OCI-LY7 (cell line): ENCODE measurements around the gene ACSL3. TPM values are rescaled to one million over a fixed set of nuclear protein-coding genes. Genes with fewer than 3 reads are reported as not detected.
"Not testable (repeated sequence)": the region's sequence is repeated elsewhere in the genome, so short reads cannot be mapped to it uniquely, and the experiment has no call there.

Source experiments
- BruUV-seq: library from RNA; stranded (reverse); fragments of 400-500 nt; replicated peaks from 2 replicates; lab custom pipeline; 2021; lab: Mats Ljungman, UMichigan
- CTCF ChIA-PET: fragments of 300-600 bp; sonication (Branson Sonifier 250); formaldehyde crosslinking; loops from one replicate; lab custom pipeline; 2022; ENCODE audit warnings: antibody characterized with exemption; ENCODE audit not compliant: unreplicated experiment; lab: Charles Lee
- POLR2A ChIA-PET: fragments of 300-600 bp; sonication (Branson Sonifier 250); formaldehyde crosslinking; loops from one replicate; lab custom pipeline; 2022; ENCODE audit warnings: antibody characterized with exemption; lab: Charles Lee
- DNase-seq: peaks from one replicate; pipeline ENCODE4 v3.0.0-alpha.2; 2015; ENCODE audit warnings: low spot score
- H2AFZ ChIP-seq: fragments of 200-600 bp; sonication (generic), shearing (Covaris generic); 2 replicates; pipeline ENCODE4 v1.6.1; 2014; ENCODE audit warnings: mild to moderate bottlenecking, antibody characterized with exemption, low read length, moderate library complexity
- H3K27ac ChIP-seq: fragments of 200-600 bp; sonication (generic); 2 replicates; pipeline ENCODE4 v1.5.1; 2014; ENCODE audit warnings: mixed run types, low read depth, mild to moderate bottlenecking, moderate library complexity, low read length, inconsistent platforms; ENCODE audit not compliant: poor library complexity, severe bottlenecking
- H3K36me3 ChIP-seq: fragments of 200-600 bp; sonication (generic); 2 replicates; pipeline ENCODE4 v1.6.1; 2014; ENCODE audit warnings: mild to moderate bottlenecking, antibody characterized with exemption, low read length, moderate library complexity, mixed read lengths; ENCODE audit not compliant: insufficient read depth
- H3K4me1 ChIP-seq: fragments of 200-600 bp; sonication (generic); 2 replicates; pipeline ENCODE4 v1.5.1; 2014; ENCODE audit warnings: mild to moderate bottlenecking, low read length; ENCODE audit not compliant: insufficient read depth, poor library complexity, severe bottlenecking
- H3K4me2 ChIP-seq: fragments of 200-600 bp; sonication (generic); 2 replicates; pipeline ENCODE4 v1.6.1; 2014; ENCODE audit warnings: mild to moderate bottlenecking, low read length
- H3K4me3 ChIP-seq: fragments of 200-600 bp; sonication (generic); 2 replicates; pipeline ENCODE4 v1.5.1; 2014; ENCODE audit warnings: mild to moderate bottlenecking, low read depth, low read length; ENCODE audit not compliant: poor library complexity, severe bottlenecking
- H3K79me2 ChIP-seq: fragments of 200-600 bp; sonication (generic); 2 replicates; pipeline ENCODE4 v1.6.1; 2016; ENCODE audit warnings: low read depth, mild to moderate bottlenecking, low read length, moderate library complexity, mixed read lengths; ENCODE audit not compliant: insufficient read depth
- H3K9me2 ChIP-seq: fragments of 200-600 bp; sonication (generic); 2 replicates; pipeline ENCODE4 v1.6.1; 2016; ENCODE audit warnings: mild to moderate bottlenecking, low read length, mixed read lengths; ENCODE audit not compliant: insufficient read depth
- H3K9me3 ChIP-seq: fragments of 200-600 bp; sonication (generic); 2 replicates; pipeline ENCODE4 v1.6.1; 2014; ENCODE audit warnings: mild to moderate bottlenecking, mixed run types, low read length, mixed read lengths
- H4K20me1 ChIP-seq: fragments of 200-600 bp; sonication (generic); 2 replicates; pipeline ENCODE4 v1.6.1; 2014; ENCODE audit warnings: mild to moderate bottlenecking, antibody characterized with exemption, low read length, moderate library complexity, mixed read lengths; ENCODE audit not compliant: insufficient read depth
- CTCF ChIP-seq: fragments of 200-600 bp; sonication (generic); conservative IDR thresholded peaks from 2 replicates; pipeline ENCODE4 v1.5.1; 2014; ENCODE audit warnings: mild to moderate bottlenecking, antibody characterized with exemption, low read length, moderate library complexity, mixed read lengths
- EZH2phosphoT487 ChIP-seq: fragments of 200-600 bp; sonication (generic); IDR thresholded peaks from 2 replicates; pipeline ENCODE4 v1.6.1; 2018; ENCODE audit warnings: low read depth, borderline replicate concordance, mild to moderate bottlenecking, mixed run types, antibody characterized with exemption, low read length, moderate library complexity, mixed read lengths
- intact Hi-C: fragments of 100-400 bp; cut with micrococcal nuclease; formaldehyde crosslinking; loops from one replicate; pipeline ENCODE4 v1.10.0; 2022; ENCODE audit not compliant: unreplicated experiment
- total RNA-seq, 2 experiments: library from RNA; depleted of rRNA in 1 of 2; stranded (reverse); fragments of >200 nt in 1 of 2; shearing (Covaris generic) in 1 of 2; gene quantifications; 2 replicates each; pipeline ENCODE4 v1.2.3, GENCODE V29; 2014 to 2022

Gene ACSL3
- total RNA-seq, 2 experiments from 2014 or later = 62.6 to 83.2 TPM

GRCh38 chr2:222866358-222866960 is 5.6 kb downstream of the ACSL3 start:
- DNase-seq = no peak
- Histone ChIP-seq H3K4me2 (no peak overlapping the region), H3K36me3 (no peaks in the 10 kb centered on the region), H2AFZ (no peak overlapping the region), H4K20me1 (peaks cover 84% of the 10 kb centered on the region), H3K79me2 (peaks cover 97% of the 10 kb centered on the region), H3K4me1 (peaks cover 34% of the 10 kb centered on the region), H3K9me2 (no peaks in the 10 kb centered on the region), H3K9me3 (no peaks in the 10 kb centered on the region), H3K4me3 (no peak overlapping the region), H3K27ac (no peak overlapping the region)
- intact Hi-C loops = no loop called here
- POLR2A ChIA-PET = interaction anchor here (2.0 kb wide), 1 partner anchor 24 kb away, joined by 9 read pairs; no protein-coding TSS in a partner anchor
- no TSS peak for BruUV-seq
- CTCF ChIA-PET = interaction anchor here (0.5 kb wide), 1 partner anchor 59 kb away, joined by 3 read pairs; no protein-coding TSS in a partner anchor
- no peak for TF ChIP-seq EZH2phosphoT487
- no peak for TF ChIP-seq CTCF

GRCh38 chr2:222868560-222869251 is 7.9 kb downstream of the ACSL3 start:
- Histone ChIP-seq H3K4me2 (0 out of 2 replicates have a peak overlapping the region, but pooled peaks have one; percentile 22), H3K4me1 (peaks cover 16% of the 10 kb centered on the region), H4K20me1 (peaks cover 61% of the 10 kb centered on the region), H3K79me2 (peaks cover 96% of the 10 kb centered on the region)
- H3K9me3 ChIP-seq, H3K27ac ChIP-seq, intact Hi-C loops, CTCF ChIA-PET, H2AFZ ChIP-seq, DNase-seq, BruUV-seq, H3K4me3 ChIP-seq, H3K36me3 ChIP-seq, H3K9me2 ChIP-seq: not testable (repeated sequence)
- POLR2A ChIA-PET = interaction anchor here (0.7 to 2.0 kb wide), 2 partner anchors 22 to 48 kb away, joined by 3 to 9 read pairs; no protein-coding TSS in a partner anchor

GRCh38 chr2:222869252-222869560 is 8.4 kb downstream of the ACSL3 start:
- TF ChIP-seq EZH2phosphoT487 (no peak), CTCF (no peak)
- H3K4me1 ChIP-seq = peaks cover 11% of the 10 kb centered on the region
- no peak overlapping the region for H2AFZ ChIP-seq
- peaks cover 56% of the 10 kb centered on the region for H4K20me1 ChIP-seq
- intact Hi-C loops = no loop called here
- ChIA-PET POLR2A (no interaction called here), CTCF (no interaction called here)
- H3K36me3 ChIP-seq = no peaks in the 10 kb centered on the region
- H3K4me3 ChIP-seq = no peak overlapping the region
- no peak for DNase-seq
- 0 out of 2 replicates have a peak overlapping the region, but pooled peaks have one; percentile 22 for H3K4me2 ChIP-seq
- peaks cover 96% of the 10 kb centered on the region for H3K79me2 ChIP-seq
- no peaks in the 10 kb centered on the region for H3K9me2 ChIP-seq
- H3K27ac ChIP-seq = no peak overlapping the region
- H3K9me3 ChIP-seq = no peaks in the 10 kb centered on the region
- no TSS peak for BruUV-seq
